ENCODE data around the gene TOR4A. TPM values are rescaled to one million over a fixed set of nuclear protein-coding genes. Genes with fewer than 3 reads are reported as not detected.

The TOR4A gene
- total RNA-seq, 1 experiment from 2014 or later = 28.9 TPM

GRCh38 chr9:137266585-137267453 is 10.7 kb upstream of the TOR4A start:
- no TSS peak for BruUV-seq (replicated peaks)
- H3K27me3 ChIP-seq (ENCODE audit: low read length) = no peaks in the 10 kb centered on the region
- no peaks in the 10 kb centered on the region for H3K9me3 ChIP-seq (ENCODE audit: low read length)
- POLR2A ChIA-PET (ENCODE audit: unreplicated experiment) = no interaction called here
- no peak for TF ChIP-seq EZH2 (IDR thresholded peaks at IDR 0.05; ENCODE audit: low read length, unreplicated experiment)
- TF ChIP-seq EZH2phosphoT487 (IDR thresholded peaks at IDR 0.05; ENCODE audit: borderline replicate concordance, low read length) = no peak
- TF ChIP-seq CTCF (conservative IDR thresholded peaks at IDR 0.05; ENCODE audit: low read depth, low read length) = no peak
- no peak for DNase-seq
- H3F3A ChIP-seq (ENCODE audit: low read length, unreplicated experiment) = no peaks in the 10 kb centered on the region
- no peaks in the 10 kb centered on the region for H3K9me2 ChIP-seq (replicated peaks; ENCODE audit: low read length)
- no peaks in the 10 kb centered on the region for H3K79me2 ChIP-seq (ENCODE audit: low read length)
- H3K36me3 ChIP-seq (ENCODE audit: low read depth, low read length) = 0 out of 2 replicates have a peak, but pooled peaks cover 6% of the 10 kb centered on the region
- H3K27ac ChIP-seq (ENCODE audit: low read length) = no peak overlapping the region
- H3K4me2 ChIP-seq (ENCODE audit: low read length) = no peak overlapping the region
- no peak overlapping the region for H3K4me3 ChIP-seq (ENCODE audit: low read length)
- H3K9ac ChIP-seq (ENCODE audit: low read length) = no peak overlapping the region
- no peaks in the 10 kb centered on the region for H3K4me1 ChIP-seq (ENCODE audit: insufficient read depth, low read length)
- no peak for ATAC-seq
- intact Hi-C loops (cut with micrococcal nuclease) = no loop called here
- no peaks in the 10 kb centered on the region for H4K20me1 ChIP-seq (ENCODE audit: low read length)
- no peak overlapping the region for H2AFZ ChIP-seq (ENCODE audit: low read length)
- CTCF ChIA-PET = no interaction called here

- H3K27me3 ChIP-seq (ENCODE audit: low read length) = no peaks in the 10 kb centered on the region
- H4K20me1 ChIP-seq (ENCODE audit: low read length) = no peaks in the 10 kb centered on the region
- H3K4me2 ChIP-seq (ENCODE audit: low read length) = no peak overlapping the region
- H2AFZ ChIP-seq (ENCODE audit: low read length) = no peak overlapping the region
- no peaks in the 10 kb centered on the region for H3K9me2 ChIP-seq (replicated peaks; ENCODE audit: low read length)
- no peaks in the 10 kb centered on the region for H3K9me3 ChIP-seq (ENCODE audit: low read length)
- no peak for ATAC-seq
- H3K4me3 ChIP-seq (ENCODE audit: low read length) = no peak overlapping the region
- no peaks in the 10 kb centered on the region for H3K79me2 ChIP-seq (ENCODE audit: low read length)
- H3F3A ChIP-seq (ENCODE audit: low read length, unreplicated experiment) = no peaks in the 10 kb centered on the region
- no peaks in the 10 kb centered on the region for H3K4me1 ChIP-seq (ENCODE audit: insufficient read depth, low read length)
- TF ChIP-seq EZH2phosphoT487 (IDR thresholded peaks at IDR 0.05; ENCODE audit: borderline replicate concordance, low read length) = no peak
- TF ChIP-seq CTCF (conservative IDR thresholded peaks at IDR 0.05; ENCODE audit: low read depth, low read length) = no peak
- TF ChIP-seq EZH2 (IDR thresholded peaks at IDR 0.05; ENCODE audit: low read length, unreplicated experiment) = no peak
- POLR2A ChIA-PET (ENCODE audit: unreplicated experiment) = no interaction called here
- 0 out of 2 replicates have a peak, but pooled peaks cover 6% of the 10 kb centered on the region for H3K36me3 ChIP-seq (ENCODE audit: low read depth, low read length)
- no TSS peak for BruUV-seq (replicated peaks)
- CTCF ChIA-PET = no interaction called here
- intact Hi-C loops (cut with micrococcal nuclease) = no loop called here
- H3K27ac ChIP-seq (ENCODE audit: low read length) = no peak overlapping the region
- H3K9ac ChIP-seq (ENCODE audit: low read length) = no peak overlapping the region
- no peak for DNase-seq
Measured at GRCh38 chr9:137267933-137268355, 9.6 kb upstream of the TOR4A start.
